NCI-H2107 (cell line): ENCODE data around the gene VGLL4.

Experiments used
- DNase-seq: peaks from one replicate; lab custom pipeline; 2025; lab: John Stamatoyannopoulos, UW

The VGLL4 gene

DNA sequence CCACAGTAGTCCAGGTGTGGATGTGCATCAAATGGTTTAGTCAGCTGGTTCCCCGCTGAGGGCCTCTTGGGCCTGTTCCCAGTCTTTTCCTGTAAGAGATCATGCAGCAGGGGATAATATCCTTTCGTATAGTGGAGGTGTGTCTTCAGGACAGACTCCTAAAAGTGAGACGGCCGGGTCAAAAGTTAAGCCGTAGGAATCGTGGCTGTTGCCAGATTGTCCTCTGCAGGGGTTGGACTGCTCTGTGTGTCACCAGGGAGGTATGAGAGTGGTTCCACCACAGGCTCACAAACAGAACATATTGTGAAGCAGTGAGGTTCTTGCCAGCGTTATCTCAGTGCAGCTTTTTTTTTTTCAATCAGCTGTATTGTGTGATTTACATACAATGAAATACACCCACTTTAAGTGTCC is 95.0 kb downstream of the VGLL4 start:
- DNase-seq = no peak

DNA sequence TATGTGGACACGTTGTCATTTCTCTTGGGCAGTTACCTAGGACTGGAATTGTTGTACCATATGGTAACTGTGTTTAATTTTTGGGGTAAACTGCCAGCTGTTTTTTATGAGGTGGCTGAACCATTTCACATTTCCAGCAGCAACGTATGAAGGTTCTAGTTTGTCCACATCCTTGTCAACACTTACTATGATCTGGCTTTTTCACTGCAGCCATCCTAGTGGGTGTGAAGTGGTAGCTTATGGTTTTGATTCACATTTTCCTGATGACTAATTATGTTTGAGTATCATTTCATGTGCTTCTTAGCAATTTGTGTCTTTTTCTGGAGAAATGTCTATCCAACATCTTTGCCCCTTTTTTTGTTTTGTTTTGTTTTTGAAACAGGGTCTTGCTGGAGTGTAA is 96.2 kb downstream of the VGLL4 start:
- DNase-seq = no peak

DNA sequence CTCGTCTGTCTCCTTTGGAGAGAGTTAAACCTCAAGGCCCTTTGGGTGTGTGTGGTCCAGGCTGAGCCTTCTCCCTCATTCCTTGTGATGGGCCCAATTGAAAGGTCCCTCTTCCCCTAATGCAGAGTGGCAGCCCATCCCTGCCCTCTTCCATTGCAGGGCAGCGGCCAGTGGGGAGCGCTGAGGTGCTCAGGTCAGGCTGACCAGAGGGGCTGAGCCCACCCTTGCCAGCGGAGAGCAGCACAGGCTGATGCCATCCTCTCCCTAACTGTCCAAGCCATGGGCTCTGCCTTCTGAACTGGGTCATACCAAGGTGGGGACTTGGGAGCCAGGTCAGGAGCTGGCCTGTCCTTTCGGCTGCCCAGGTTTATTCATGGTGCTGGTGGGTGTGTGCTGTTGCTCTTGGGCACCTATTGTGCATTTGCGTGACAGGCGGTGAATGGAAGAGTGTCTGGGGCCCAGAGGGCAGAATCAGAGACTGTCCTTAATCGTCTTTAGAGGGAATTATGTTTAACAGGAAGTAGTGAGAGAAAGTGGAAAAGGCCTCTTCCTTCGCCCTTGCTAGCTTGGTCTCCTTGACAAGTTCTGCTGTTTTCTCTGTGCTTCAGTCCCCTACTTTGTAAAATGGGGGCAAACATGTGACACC is 96.9 kb downstream of the VGLL4 start:
- DNase-seq = no peak

DNA sequence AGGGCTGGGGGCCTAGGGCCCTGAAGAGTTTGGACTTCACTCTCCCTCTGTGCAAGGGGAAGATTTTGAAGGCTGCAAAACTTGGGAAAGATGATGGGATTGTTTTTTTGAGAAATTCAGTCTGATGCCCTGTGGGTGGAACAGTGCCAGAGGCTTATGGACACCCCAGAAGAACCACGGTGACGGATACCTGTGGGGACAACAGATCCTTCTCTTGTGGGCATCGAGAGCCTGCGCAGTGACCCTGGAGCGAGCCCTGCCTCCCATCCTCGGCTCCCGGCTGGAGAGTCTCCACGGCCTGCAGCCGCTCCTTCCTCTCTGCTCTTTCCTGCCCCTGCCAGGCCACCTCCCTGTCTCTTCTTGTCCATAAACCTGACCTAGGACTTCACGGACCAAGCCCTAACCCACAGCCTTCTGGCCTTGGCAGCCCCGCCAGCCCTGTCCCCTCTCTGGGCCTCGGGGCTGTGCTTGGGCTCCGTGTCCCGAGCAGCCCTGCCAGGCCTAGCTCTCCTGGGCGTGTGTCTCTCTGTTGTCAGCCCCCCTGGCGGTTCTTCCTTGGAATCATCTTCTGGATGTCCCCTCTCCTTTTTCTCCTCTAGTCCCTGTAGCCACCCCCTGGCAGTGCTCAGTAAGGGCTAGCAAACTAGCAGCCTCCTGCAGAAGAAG is 98.4 kb downstream of the VGLL4 start:
- no peak for DNase-seq

DNA sequence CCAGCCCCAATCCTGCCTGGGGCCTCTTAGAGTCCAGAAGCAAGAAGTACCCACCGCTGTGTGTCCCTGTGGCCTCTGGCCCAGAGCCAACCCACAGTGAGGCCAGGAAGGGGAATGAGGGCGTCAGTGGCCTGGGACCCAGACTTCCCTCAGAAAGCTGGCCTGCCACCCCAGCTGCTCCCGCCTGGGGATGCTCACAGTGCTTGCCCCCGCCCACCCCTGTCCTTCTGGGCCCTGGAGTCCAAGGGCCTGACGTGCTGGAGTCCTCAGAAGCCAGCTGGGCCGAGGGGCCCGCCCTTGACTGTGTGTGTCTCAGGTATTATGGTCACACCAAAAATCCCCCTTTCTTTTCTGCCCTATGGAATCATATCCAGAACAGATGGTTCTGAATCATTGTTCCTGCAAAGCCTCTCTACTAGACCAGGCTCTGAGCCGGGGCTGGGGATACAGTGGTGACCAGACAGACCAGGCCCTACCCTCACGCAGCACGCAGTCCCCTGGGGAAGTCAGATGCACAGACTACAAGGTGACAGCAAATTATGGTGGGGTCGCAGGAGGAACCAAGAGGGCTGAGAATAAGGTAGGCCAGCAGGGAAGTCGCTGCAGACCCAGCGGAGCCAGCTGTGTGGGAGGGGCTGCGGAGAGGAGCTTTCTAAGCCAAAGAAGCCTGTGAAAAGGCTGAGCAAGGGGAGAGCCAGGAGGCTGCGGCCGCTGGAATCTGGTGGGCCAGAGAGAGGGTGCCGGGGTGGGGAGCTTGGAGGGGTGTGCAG is 99.1 kb downstream of the VGLL4 start:
- DNase-seq = no peak

DNA sequence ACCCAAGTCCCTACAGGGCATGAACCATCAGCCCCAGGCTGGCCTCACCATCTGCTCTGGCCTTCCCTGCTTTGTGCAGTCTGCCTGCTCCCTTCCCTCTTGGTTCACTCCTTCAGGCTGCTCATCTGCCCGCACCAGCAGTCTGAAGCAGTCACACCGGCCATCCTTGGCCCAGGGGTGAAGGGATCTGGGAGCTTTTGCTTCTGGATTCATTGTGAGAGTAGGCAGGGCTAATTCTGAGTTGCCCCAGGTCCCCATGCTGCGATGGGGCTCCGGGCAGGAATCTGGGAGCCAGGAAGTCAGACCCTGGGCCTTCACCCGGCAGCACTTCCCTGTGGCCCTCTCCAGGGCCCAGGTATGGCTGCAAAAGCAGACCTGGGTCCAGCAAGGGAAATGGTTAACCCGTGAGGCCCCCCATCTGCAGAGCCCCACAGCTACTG is 99.7 kb downstream of the VGLL4 start:
- no peak for DNase-seq

DNA sequence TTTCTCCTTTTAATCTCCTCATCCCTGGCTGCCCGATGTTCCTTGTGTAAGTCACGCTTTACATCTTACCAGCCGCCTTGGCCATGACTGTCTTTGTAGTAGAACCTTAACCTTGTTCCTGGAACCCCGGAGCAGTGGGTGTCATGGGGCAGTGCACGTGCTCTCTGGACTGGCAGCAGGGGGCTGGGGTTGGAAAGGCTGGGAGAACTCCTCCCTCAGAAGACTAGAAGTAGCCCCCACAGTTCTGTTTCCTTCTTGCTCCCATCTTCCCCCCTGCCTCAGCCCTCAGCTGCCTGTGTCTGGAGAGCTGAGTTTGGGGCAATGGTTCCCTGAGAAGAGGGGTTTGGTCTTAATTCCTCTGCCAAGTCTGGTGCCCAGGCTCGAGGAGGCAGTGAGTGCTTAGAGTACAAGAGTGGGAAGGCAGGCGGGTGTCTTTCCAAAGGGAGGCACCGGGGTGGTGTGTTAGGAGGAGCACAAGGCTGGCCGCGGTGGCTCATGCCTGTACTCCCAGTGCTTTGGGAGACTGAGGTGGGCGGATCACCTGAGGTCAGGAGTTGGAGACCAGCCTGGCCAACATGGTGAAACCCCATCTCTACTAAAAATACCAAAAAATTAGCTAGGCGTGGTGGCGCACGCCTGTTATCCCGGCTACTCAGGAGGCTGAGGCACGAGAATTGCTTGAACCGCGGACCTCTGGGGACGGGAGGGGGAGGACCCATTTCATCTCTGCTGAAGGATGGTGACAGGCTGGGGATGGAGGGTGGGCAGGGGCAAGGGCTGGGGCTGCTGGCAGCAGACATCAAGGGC is 100.4 kb downstream of the VGLL4 start:
- DNase-seq = no peak

DNA sequence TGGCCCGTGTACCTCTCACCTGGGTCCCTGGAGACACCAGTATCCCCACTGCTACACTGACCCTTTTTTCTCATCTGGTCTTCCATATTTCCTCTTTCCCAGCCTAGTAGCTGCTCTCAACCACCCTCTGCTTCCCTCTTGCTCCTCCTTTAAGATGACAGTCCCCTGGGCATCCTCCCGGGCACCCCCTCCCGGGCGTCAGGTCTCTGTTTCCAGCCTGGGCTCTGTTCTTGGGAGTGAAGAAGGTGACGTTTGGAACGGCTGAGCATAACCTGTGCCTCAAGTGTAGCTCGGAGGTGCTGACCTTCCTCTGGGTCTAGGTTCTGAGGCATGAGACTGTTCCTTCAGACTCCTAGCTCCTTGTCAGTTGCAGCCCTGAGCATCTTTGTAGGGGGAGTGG is 101.2 kb downstream of the VGLL4 start:
- DNase-seq = no peak

DNA sequence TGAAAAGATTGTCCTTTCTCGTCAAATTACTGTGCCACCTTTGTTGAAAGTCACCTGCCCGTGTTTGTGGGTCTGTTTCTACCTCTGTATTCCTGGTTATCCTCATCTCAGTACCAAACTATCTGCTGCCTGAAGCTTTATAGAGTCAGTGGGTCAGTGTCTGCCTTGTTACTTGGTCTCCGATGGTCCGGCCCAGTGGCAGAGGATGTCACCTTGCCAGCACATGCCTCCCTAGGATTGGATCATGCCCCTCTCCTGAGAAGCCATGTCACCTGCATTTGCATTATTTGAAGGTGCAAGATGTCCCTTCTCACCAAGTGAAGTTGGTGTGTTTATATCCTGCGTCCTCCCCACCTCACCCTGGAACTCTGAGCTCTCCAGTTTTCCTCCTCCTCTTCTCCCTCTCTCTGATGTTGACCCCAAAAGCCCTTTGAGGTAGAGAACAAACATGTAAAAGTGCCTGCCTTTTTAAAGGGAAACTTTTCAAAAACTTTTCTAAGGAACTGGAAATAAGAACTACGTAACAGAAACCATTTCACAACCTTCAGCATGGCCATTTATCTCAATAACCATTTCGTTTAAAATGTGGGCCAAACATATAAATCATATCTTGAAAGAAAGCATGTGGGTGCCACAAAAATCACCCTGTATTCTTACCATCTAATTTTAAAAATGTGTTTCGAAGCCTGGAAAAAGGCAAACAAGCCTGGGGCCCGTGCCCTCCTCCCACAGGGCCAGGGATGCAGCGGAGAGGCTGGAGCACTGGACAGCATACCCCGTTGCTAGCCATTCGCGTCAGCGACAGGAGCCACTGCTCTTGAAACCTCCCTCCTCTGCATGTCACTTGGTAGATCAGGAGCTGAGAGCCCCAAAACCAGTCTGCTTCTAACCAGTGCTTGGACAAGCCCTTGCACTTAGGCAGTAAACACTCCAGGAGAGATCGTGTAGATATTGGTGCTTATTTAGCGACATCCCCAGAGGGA is 102.1 kb downstream of the VGLL4 start:
- no peak for DNase-seq

DNA sequence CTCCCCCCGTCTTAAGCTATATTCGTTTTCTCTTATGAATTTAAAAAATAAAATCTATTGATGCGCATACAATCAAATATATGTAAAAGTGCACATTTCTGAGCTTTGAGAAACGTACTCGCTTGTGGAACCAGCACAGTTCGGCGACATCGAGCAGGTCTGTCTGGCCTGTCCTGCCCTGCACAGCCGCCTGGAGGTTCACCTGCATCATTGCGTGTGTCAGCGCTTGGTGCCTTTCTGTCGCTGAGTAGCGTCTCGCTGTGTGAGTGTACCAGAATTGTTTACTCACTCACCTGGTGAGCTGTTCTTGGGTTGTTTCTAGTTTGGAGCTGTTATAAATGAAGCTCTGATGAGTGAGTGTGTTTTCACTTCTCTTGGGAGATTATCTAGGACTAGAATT is 104.0 kb downstream of the VGLL4 start:
- DNase-seq = no peak

DNA sequence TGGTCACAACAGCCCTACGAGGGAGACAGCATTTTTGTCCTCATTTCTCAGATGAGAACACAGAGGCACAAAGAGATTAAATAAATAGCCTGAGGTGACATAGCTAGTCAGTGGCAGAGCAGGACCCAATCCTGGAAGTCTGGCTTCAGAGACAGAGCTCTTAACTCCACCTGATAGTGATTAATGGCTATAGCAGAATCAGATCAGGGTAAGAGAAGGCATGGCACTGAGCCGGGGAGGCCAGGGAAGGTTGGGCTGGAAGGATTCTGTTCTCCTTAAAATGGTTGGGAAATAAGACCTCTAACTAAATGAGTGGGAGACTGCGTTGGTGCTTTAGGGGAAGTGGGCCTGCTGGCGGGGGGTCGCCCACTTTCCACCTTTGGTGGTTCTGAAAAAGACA is 104.5 kb downstream of the VGLL4 start:
- DNase-seq = no peak

DNA sequence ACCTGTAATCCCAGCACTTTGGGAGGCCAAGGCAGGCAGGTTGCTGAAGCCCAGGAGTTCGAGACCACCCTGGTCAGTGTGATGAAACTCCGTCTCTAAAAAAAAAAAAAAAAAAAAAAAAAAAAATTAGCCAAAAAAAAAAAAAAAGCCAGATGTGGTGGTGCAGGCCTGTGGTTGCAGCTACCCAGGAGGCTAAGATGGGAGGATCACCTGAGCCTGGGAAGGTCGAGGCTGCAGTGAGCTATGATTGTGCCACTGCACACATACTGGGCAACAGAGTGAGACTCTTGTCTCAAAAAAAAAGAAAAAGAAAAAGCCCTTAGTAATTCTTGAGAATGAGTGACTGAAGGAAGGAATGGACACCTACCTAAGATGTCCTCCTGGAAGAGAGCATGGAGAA is 105.1 kb downstream of the VGLL4 start:
- DNase-seq = no peak

DNA sequence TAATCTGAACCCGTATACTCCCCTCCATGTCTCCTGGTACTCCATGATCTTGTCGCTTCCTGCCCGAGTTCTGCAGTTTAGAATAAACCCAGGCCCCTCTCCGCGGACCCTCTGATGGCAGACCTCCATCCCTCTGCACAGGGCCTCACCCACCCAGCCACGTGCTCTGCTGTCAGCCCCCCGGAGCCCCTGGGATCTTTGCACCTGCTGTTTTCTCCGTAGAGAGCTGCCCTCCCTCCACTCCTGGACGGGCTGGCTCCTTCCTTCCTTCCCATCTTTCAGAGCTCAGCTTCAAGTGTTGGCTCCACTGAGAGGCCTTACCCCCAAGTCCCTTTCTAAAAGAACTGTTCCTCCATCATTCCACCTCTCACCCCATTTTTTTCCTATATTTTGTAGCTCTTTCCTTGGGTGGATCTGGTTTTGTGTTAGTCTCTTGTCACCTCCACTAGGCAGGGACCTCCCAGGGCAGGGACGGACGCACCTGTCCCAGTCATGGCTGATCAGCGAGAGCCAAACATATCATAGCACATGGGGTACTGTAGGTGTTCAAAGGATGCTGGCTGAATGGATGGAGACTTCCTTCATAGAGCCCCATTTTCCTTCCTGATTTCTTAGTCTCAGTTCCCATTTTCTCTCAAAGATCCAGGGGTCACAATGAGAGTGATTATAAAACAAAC is 106.6 kb downstream of the VGLL4 start:
- no peak for DNase-seq

DNA sequence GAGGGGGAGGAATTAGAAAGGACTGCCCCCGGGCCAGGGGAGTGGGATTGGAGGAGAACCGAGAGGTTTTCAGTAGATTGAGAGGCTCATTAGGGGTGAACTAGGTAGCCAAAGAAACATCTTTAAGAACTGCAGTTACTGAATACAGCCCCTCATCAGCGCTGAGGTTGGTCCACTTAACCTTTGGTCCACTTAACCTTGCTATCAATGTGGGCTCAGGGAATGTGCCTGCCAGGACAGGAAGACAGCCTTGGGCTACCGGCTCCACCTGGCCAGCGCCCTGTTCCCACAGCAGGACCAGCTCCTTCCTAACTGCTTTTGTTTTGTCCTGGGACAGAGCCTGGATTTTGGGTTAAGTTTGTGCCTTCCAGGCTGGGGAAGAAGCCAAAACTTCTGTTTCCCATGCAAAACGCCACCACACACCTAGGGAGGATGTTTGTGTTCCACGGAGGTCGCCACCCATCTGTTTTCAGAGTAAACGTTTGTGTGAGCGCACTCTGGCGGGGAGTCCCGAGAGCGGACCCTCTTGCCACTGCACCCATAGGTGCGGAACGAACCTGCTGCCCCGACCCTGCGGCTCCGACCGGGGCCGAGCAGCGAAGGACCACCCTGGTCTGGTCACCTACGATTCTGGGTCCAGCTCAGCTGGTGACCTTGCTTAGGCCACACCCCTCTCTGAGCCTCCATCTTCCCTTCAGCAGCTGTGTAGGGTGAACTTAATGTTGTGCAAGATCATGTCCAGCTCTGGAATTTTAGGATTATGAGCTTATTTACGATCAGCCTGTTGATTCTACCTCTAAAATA is 107.4 kb downstream of the VGLL4 start:
- DNase-seq = no peak

DNA sequence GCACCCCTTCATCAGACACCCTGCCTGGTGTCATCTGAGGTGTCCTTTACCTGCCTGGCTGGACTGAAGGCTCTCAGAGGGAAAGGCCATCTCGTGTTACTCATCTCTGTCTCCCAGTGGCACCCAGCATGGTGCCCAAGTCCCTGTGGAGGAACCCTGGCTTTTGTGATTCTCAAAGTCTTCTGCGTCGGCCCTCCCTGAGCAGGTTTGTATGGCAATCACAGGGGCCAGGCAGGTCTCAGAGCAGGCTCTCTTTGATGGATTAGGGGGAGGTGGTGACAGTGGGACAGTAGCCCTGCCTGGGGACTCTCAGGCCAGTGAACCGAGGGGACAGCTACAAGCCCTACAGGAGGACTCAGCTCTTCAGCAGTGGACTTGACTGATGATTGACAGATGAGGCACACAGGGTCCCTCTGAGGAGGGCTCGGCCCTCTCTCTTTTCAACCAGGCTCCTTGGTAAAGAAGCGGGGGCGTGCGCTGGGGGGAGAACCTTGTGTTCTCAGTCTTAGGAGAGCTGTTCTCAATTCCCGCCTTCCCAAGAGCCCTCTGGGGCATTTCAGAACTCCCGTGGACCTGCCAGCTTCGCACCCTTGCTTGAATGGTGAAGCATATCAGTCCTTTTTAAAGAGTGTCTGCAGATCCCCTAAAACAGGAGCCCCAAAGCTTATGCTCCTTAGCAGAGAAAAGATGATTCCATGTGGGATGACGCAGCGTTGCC is 108.3 kb downstream of the VGLL4 start:
- DNase-seq = no peak

DNA sequence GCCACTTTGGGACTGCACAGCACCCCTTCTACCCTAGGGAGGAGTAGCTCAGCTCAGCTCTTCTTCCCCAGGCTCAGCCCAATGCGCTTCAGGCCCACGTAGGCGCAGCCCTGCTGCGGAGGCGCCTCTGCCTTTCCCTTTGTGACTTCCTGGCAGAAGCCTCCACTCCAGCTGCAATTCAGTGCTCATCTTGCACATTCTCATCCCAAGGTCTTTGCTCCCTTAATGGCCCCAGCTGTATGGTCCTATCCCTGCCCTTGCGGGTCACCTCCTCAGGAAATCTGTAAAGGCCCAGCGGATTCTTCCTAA is 109.0 kb downstream of the VGLL4 start:
- DNase-seq = no peak

DNA sequence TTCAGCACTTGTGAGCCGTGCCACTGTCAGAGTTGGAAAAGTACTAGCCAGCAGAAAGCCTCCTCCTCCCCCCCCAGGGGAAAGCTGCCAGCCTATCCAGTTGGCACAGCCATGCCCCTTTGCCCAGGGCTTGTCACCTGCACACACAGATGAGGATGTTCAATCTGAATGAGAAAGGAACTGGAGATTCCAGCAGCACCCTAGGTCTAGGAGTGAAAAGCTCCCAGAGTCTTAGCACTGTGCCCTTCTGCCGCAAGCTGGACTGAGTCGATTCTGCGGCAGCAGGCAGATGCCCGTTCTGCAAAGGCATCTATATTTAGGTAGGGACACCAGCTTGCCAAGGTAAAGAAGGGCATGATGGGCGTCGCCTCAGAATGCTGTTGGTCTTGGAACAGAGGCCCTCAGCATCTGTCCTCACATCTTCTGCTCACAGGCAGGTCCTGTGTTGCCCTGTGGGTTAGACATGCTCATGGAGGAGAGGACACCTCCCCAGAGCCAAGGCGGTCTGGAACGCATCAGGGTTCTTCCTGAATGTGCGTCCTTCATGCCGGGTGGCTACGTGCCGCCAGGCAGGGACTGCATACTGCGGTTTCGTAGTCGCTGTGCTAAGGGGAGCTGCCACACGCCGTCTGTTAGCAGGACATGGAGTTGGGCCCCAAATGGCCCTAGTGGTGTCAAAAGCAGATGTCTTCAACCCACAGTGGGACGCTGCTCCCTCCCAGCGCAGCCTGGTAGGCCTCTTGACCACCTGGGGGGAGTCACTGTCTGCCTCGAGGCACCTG is 109.5 kb downstream of the VGLL4 start:
- DNase-seq = no peak

DNA sequence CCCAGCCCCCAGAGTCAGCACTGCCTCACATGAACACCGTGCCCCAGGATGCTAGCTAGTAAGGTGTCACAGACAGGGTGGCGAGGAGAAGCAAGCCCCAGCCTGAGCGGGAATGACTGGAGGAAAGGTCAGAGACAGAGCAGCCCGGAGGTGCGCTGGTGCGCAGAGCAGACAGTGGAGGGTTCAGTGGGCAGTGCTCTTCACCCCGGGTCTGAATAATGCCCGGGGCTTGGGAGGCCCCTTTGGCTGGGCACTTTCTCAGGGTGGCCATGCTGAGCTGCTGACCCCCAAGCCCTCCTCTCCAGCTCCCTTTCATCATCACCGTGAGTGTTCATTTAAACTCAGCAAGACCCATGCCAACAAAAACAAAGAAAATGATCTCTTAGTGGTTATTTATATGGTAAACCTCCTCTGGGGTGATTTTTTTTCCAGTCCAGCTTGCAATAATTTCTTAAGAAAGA is 110.8 kb downstream of the VGLL4 start:
- no peak for DNase-seq
